HG03280 (cell line): ENCODE data around the gene RBMY1D.
"Not testable (repeated sequence)": the region's sequence is repeated elsewhere in the genome, so short reads cannot be mapped to it uniquely, and the experiment has no call there.

Experiments used
- ATAC-seq: cut with Tn5 transposase; IDR thresholded peaks from one replicate; pipeline ENCODE4 v1.9.1; 2021; ENCODE audit warnings: mild to moderate bottlenecking, moderate library complexity; ENCODE audit not compliant: unreplicated experiment

RBMY1D gene

DNA sequence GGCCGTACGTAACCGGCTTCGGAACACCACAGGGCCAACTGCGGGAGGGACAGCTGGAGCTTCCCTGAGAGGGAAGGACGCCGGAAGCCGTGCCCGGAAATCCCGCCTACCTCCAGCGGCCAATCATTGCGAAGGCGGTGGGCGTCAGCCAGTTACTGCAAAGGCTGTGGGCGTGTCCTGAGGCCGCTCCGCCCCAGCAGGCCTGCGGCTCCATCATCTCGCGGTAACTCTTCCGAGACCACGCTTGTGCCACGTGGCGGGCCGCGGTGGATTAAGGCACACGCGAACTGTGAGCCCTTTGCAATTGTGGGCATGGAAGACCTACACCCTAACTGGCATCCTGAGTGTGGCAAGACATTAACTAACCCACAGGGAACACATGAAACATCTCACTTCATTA is at the start of gene RBMY1D:
TSS of gene RBMY1D (minus strand) at position 101 of the 400 bp plus-strand sequence. CDS start 2,013 bp downstream, outside the sequence.
- not testable (repeated sequence) for ATAC-seq

DNA sequence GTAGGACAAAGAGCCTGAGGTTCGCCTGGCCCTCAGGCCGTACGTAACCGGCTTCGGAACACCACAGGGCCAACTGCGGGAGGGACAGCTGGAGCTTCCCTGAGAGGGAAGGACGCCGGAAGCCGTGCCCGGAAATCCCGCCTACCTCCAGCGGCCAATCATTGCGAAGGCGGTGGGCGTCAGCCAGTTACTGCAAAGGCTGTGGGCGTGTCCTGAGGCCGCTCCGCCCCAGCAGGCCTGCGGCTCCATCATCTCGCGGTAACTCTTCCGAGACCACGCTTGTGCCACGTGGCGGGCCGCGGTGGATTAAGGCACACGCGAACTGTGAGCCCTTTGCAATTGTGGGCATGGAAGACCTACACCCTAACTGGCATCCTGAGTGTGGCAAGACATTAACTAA is 23.6 kb upstream of the RBMY1D start, which contains the start of gene RBMY1E:
TSS of gene RBMY1E (minus strand) at position 101 of the 400 bp plus-strand sequence. CDS start 1,978 bp downstream, outside the sequence.
- ATAC-seq = not testable (repeated sequence)

- peak; percentile 84 for ATAC-seq
Observed at GRCh38 chrY:21869407-21870076, 24.8 kb downstream of the RBMY1D start.

- ATAC-seq = no peak
Observed at GRCh38 chrY:21845481-21845880, 48.8 kb downstream of the RBMY1D start.

- no peak for ATAC-seq
Observed at GRCh38 chrY:21842090-21842489, 52.2 kb downstream of the RBMY1D start.

GRCh38 chrY:21839489-21839888 is 54.8 kb downstream of the RBMY1D start:
- no peak for ATAC-seq

DNA sequence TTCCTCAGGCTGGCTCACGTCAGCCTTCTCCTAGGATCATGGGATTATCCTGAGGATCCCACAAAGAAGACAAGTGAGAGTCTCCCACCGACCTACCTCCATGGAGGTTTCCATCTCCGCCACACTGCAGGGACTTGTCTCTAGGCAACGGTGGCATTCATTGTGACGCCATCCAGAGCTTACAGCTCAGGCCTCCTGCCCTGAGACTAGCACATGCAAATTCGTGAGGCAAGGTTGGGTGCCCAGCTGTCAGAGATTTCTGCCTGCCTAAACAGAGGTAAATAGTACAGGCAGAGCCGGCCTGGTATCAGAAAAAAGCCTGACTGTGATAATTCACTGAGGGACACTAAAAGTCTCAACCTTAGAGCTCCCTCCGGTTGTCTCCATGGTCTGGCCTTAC is 58.0 kb downstream of the RBMY1D start:
- no peak for ATAC-seq

GRCh38 chrY:21835052-21835451 is 59.3 kb downstream of the RBMY1D start:
- ATAC-seq = no peak
